Cardiac muscle cell (in vitro differentiated cells and primary cell): ENCODE results near the gene GLS. TPM values are rescaled to one million over a fixed set of nuclear protein-coding genes. Genes with fewer than 3 reads are reported as not detected.
A peak's percentile ranks its signal among the peaks of the same experiment; 100 is the strongest.

Experiments used
- DNase-seq, 2 donors: peaks; one replicate each; pipeline versions ENCODE4 v3.0.0 to v3.0.0-alpha.2; 2010 to 2017; ENCODE audit warnings: low read depth in 1 of 2, low spot score in 1 of 2
- H3K27ac ChIP-seq: fragments of 200-600 bp; sonication (generic); 2 replicates; pipeline ENCODE4 v1.5.1; 2016
- H3K27me3 ChIP-seq: fragments of 200-600 bp; sonication (generic); 2 replicates; pipeline ENCODE4 v1.6.0; 2016; ENCODE audit warnings: control low read depth
- H3K36me3 ChIP-seq: fragments of 200-600 bp; sonication (generic); 2 replicates; pipeline ENCODE4 v1.5.1; 2016; ENCODE audit warnings: control low read depth
- H3K4me1 ChIP-seq: fragments of 200-600 bp; sonication (generic); 2 replicates; pipeline ENCODE4 v1.8.1; 2017; ENCODE audit warnings: low read depth, mild to moderate bottlenecking, mixed run types
- H3K4me3 ChIP-seq: fragments of 200-600 bp; sonication (generic); 2 replicates; pipeline ENCODE4 v1.5.1; 2016; ENCODE audit warnings: mild to moderate bottlenecking
- H3K9me3 ChIP-seq: fragments of 200-600 bp; sonication (generic); 2 replicates; pipeline ENCODE4 v1.5.1; 2017; ENCODE audit warnings: low read depth, mild to moderate bottlenecking, control low read depth
- CTCF ChIP-seq: IDR thresholded peaks from 2 replicates; pipeline ENCODE4 v1.5.1; 2012; ENCODE audit warnings: low read depth, mild to moderate bottlenecking, low read length
- polyA plus RNA-seq: library from polyadenylated mRNA; unstranded; fragments of >200 nt; fragmentation: Nextera tagmentation; extraction: Ambion mirVana; gene quantifications from 2 replicates; pipeline ENCODE4 v1.2.1, GENCODE V29; 2016
- total RNA-seq: library from RNA; depleted of rRNA; stranded (reverse); fragments of >200 nt; gene quantifications from 2 replicates; pipeline ENCODE4 v1.2.3, GENCODE V29; 2016

GLS gene
- total and polyA plus RNA-seq, 2 experiments from 2014 or later, result 35.2 to 80.8 TPM

DNA sequence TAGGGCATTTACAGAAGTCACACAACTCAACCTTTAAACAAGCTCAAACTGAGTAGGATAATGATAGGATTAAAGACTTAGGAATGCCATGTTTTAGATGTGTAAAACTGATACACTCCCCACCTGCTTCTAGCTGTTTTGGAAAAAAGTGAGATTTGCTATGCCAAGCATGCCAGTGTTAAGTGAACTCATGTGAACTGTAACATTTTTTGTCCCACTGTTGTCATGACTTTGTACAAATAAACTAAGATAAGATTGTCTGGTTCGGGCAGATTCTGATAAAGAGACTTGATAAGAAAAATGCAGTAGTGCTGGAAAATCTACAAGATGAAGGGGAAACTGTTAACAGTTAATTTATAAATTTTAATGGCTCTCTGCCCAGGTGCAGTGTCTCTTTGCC is 66.5 kb downstream of the GLS start:
- peaks cover 15% of the 10 kb centered on the region for H3K4me1 ChIP-seq
- DNase-seq, result peak in 1 of 2 donors; percentile 37
- no peaks in the 10 kb centered on the region for H3K36me3 ChIP-seq
- H3K9me3 ChIP-seq, result no peaks in the 10 kb centered on the region
- TF ChIP-seq CTCF, result no peak
- no peaks in the 10 kb centered on the region for H3K27me3 ChIP-seq
- H3K27ac ChIP-seq, result peak overlapping the region; percentile 38
- H3K4me3 ChIP-seq, result no peak overlapping the region

DNA sequence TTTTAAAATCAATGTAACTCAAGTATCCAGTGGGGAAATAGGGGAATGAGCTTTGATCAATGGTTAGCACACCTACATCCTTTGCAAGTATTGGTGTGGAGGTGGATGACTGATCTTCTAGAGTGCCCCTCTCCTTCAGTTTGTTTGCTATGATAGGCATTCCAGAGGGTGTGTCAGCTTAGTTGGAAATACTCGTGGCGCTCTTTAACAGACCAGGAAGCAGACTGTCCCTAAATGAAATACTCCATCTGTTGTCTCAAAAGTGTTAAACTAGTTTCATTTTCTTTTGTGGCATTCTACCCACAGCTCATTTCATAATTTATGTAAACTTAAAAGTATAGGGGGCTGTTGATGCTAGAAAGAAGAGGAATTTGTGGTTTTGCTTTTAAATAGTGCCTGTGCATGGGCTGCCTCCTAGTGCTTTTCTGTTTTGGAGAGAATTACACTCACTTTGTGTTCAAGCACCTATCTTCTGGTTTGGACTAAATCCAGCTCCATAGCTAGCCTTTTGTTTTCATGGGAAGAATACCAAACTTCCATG is 67.2 kb downstream of the GLS start:
- Histone ChIP-seq H3K4me1 (peaks cover 15% of the 10 kb centered on the region), H3K27me3 (no peaks in the 10 kb centered on the region), H3K27ac (peak overlapping the region; percentile 38), H3K36me3 (no peaks in the 10 kb centered on the region), H3K9me3 (no peaks in the 10 kb centered on the region), H3K4me3 (no peak overlapping the region)
- peak; percentile 33 to 93 for DNase-seq
- peak; percentile 47 for TF ChIP-seq CTCF

DNA sequence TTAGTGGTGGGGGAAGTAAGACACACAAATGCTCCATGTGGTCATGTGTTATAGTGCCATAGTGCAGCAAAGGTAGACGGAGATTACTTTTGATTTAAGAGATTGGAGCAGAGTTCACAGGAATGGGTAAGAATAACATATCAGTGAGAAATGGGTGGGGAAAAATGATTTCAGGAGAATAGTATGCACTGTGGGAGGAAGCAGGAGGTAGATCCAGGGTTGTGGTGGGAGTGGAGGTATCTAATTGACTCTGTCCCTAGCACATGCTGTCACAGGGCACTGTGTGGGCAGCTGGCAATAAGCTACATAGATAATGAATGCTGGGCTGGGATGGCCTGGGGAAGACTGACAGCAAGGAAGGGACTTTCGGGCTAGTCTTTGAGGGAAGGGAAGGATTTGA is 68.0 kb downstream of the GLS start:
- H3K36me3 ChIP-seq, result no peaks in the 10 kb centered on the region
- no peak overlapping the region for H3K27ac ChIP-seq
- H3K4me1 ChIP-seq, result peaks cover 15% of the 10 kb centered on the region
- TF ChIP-seq CTCF, result no peak
- no peak overlapping the region for H3K4me3 ChIP-seq
- DNase-seq, result peak in 1 of 2 donors; percentile 49
- H3K9me3 ChIP-seq, result no peaks in the 10 kb centered on the region
- H3K27me3 ChIP-seq, result no peaks in the 10 kb centered on the region

GRCh38 chr2:190950566-190950991 is 70.0 kb downstream of the GLS start:
- Histone ChIP-seq H3K4me3 (no peak overlapping the region), H3K27ac (no peak overlapping the region), H3K27me3 (no peaks in the 10 kb centered on the region), H3K36me3 (no peaks in the 10 kb centered on the region), H3K4me1 (peaks cover 15% of the 10 kb centered on the region), H3K9me3 (no peaks in the 10 kb centered on the region)
- no peak for DNase-seq
- TF ChIP-seq CTCF, result no peak

DNA sequence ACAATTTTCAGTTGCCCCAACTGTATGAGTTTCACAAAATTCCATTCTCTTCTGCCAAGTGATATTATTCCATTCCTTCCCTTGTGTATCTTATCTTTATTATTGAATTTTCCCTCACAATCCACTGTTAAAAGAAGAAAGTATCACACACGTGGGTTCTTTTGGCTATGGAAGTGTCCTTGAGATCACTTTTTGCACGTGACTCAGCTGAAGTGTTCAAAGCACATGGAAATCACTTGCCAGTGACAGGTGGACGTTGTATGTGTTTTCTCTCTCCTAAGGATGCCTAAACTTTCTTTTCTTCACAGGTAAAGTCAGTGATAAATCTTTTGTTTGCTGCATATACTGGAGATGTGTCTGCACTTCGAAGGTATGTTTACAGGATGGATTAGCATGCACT is 72.6 kb downstream of the GLS start:
- Histone ChIP-seq H3K4me1 (no peaks in the 10 kb centered on the region), H3K9me3 (no peaks in the 10 kb centered on the region), H3K27ac (no peak overlapping the region), H3K4me3 (no peak overlapping the region), H3K36me3 (no peaks in the 10 kb centered on the region), H3K27me3 (no peaks in the 10 kb centered on the region)
- no peak for DNase-seq
- TF ChIP-seq CTCF, result no peak
